Osteoblast (primary cell): ENCODE results near the gene NEK6. TPM values are rescaled to one million over a fixed set of nuclear protein-coding genes. Genes with fewer than 3 reads are reported as not detected.
A peak's percentile ranks its signal among the peaks of the same experiment; 100 is the strongest.

Source experiments
- DNase-seq: peaks from one replicate; pipeline ENCODE4 v3.0.0; 2011; ENCODE audit warnings: low spot score, mixed read lengths; ENCODE audit not compliant: insufficient read length; ENCODE audit errors: missing footprints
- H2AFZ ChIP-seq: 2 replicates; pipeline ENCODE4 v1.6.0; 2011; ENCODE audit warnings: mild to moderate bottlenecking, low read length
- H3K27ac ChIP-seq: 2 replicates; pipeline ENCODE4 v1.5.1; 2011; ENCODE audit warnings: mild to moderate bottlenecking, low read depth, low read length, moderate library complexity
- H3K27me3 ChIP-seq: 2 replicates; pipeline ENCODE4 v1.6.0; 2012; ENCODE audit warnings: mild to moderate bottlenecking, control low read depth, inconsistent platforms, low read length, moderate library complexity; ENCODE audit not compliant: insufficient read depth
- H3K36me3 ChIP-seq: 2 replicates; pipeline ENCODE4 v1.5.1; 2011; ENCODE audit warnings: mild to moderate bottlenecking, low read length, control low read depth, moderate library complexity; ENCODE audit not compliant: insufficient read depth
- H3K4me1 ChIP-seq: 2 replicates; pipeline ENCODE4 v1.5.1; 2011; ENCODE audit warnings: mild to moderate bottlenecking, low read length, control low read depth, moderate library complexity; ENCODE audit not compliant: insufficient read depth
- H3K4me2 ChIP-seq: 2 replicates; pipeline ENCODE4 v1.6.0; 2011; ENCODE audit warnings: mild to moderate bottlenecking, low read length; ENCODE audit not compliant: insufficient read depth
- H3K4me3 ChIP-seq: fragments of 200-600 bp; sonication (generic); 3 replicates; pipeline ENCODE4 v1.5.1; 2012; ENCODE audit warnings: mild to moderate bottlenecking, low read length, inconsistent platforms; ENCODE audit not compliant: insufficient read depth
- H3K79me2 ChIP-seq: 2 replicates; pipeline ENCODE4 v1.6.0; 2012; ENCODE audit warnings: mild to moderate bottlenecking, low read length, control low read depth, inconsistent platforms; ENCODE audit not compliant: insufficient read depth
- H3K9me3 ChIP-seq: 2 replicates; pipeline ENCODE4 v1.5.1; 2011; ENCODE audit warnings: low read depth, low read length, control low read depth
- H4K20me1 ChIP-seq: 2 replicates; pipeline ENCODE4 v1.6.0; 2012; ENCODE audit warnings: mild to moderate bottlenecking, low read length, control low read depth; ENCODE audit not compliant: insufficient read depth
- total RNA-seq: library from RNA; depleted of rRNA; stranded (reverse); fragments of >200 nt; gene quantifications from 2 replicates; pipeline ENCODE4 v1.2.3, GENCODE V29; 2012
- TF ChIP-seq, protein P1 (sequence below): IDR thresholded peaks from 2 replicates; pipeline ENCODE4 v1.5.1; 2011; ENCODE audit warnings: mild to moderate bottlenecking, low read depth, low read length, moderate library complexity; ENCODE audit errors: extremely low read depth

Gene NEK6
- total RNA-seq, 1 donor = 128 TPM

DNA sequence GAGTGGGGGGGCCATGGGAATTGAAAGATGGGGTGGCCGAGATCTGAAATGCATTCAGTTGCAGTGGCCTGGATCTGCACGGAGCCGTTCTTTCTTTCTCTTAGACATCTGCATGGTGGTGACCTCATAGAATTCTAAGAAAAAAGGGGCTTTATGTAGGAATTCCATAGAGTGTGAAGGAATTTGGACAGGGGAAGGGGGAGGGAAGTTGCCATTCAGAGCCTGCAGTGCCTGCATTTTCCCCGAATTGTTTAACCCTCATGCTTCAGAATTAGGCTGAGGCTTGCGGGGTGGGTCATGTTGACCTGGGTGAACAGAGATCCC, 4.9 kb downstream of the NEK6 start:
- Histone ChIP-seq H3K27me3 (no peaks in the 10 kb centered on the region), H3K27ac (peak overlapping the region; percentile 99), H3K4me3 (peak overlapping the region; percentile 70), H3K4me2 (peak overlapping the region; percentile 92), H2AFZ (no peak overlapping the region), H3K4me1 (peaks cover 77% of the 10 kb centered on the region), H3K9me3 (no peaks in the 10 kb centered on the region), H3K36me3 (peaks cover 27% of the 10 kb centered on the region), H3K79me2 (peaks cover 91% of the 10 kb centered on the region), H4K20me1 (peaks cover 13% of the 10 kb centered on the region)
- peak; percentile 83 for DNase-seq
- TF ChIP-seq, protein P1, sequence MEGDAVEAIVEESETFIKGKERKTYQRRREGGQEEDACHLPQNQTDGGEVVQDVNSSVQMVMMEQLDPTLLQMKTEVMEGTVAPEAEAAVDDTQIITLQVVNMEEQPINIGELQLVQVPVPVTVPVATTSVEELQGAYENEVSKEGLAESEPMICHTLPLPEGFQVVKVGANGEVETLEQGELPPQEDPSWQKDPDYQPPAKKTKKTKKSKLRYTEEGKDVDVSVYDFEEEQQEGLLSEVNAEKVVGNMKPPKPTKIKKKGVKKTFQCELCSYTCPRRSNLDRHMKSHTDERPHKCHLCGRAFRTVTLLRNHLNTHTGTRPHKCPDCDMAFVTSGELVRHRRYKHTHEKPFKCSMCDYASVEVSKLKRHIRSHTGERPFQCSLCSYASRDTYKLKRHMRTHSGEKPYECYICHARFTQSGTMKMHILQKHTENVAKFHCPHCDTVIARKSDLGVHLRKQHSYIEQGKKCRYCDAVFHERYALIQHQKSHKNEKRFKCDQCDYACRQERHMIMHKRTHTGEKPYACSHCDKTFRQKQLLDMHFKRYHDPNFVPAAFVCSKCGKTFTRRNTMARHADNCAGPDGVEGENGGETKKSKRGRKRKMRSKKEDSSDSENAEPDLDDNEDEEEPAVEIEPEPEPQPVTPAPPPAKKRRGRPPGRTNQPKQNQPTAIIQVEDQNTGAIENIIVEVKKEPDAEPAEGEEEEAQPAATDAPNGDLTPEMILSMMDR = no peak

DNA sequence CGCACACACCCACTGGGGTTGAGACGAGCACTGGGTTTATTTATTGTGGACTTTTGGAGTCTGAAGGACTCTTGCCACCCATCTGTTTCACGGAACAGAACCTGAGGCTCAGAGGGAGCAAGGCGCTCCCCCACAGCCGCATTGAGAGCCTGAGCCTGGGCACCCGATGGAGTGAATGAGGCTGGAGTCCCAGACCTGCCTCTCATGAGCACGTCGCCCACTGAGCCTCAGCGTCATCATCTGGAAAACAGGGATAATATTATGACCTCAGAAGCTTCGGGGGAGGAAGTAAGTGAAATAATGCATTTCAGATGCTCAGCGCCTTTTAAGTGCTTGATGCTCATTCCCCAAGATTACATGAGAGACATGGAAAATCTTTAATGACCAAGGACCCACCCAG, 5.5 kb downstream of the NEK6 start:
- H3K4me2 ChIP-seq = peak overlapping the region; percentile 92
- TF ChIP-seq, protein P1 = no peak
- no peak overlapping the region for H2AFZ ChIP-seq
- H3K27me3 ChIP-seq = no peaks in the 10 kb centered on the region
- peaks cover 96% of the 10 kb centered on the region for H3K79me2 ChIP-seq
- H4K20me1 ChIP-seq = peaks cover 13% of the 10 kb centered on the region
- no peaks in the 10 kb centered on the region for H3K9me3 ChIP-seq
- H3K4me3 ChIP-seq = peak overlapping the region; percentile 70
- H3K4me1 ChIP-seq = peaks cover 83% of the 10 kb centered on the region
- H3K27ac ChIP-seq = peak overlapping the region; percentile 99
- DNase-seq = no peak
- peaks cover 33% of the 10 kb centered on the region for H3K36me3 ChIP-seq

DNA sequence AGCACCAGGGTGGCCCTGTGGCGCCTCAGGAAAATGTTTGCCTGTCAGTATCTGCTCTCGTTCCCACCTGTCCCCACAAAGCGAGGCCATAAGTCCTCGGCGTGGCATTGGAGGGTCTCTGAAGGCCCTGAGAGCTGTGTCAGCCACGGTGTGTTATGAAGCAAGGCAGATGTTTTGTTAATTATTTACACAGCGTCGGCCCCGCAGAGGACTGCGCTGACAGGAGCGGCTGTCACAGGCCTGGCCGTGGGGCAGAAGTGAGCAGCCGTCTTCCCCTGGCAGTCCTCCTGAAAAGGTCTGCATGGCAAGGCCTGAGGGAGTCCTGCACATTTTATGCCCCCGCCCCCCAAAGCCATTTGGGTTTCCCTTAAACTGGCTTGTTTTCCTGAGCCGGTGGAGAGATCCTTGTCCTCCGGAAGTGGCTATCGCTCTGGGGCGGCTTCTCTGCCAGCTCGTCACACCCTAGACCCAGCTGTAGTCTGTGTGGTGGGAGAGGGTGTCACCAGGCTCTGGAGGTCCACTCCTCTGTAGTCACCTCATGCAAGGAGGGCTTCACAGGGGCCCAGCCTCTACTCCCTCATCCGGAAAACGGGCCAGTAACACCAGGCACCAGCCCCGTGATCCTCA, 6.2 kb downstream of the NEK6 start:
- Histone ChIP-seq H3K27me3 (no peaks in the 10 kb centered on the region), H2AFZ (no peak overlapping the region), H3K9me3 (no peaks in the 10 kb centered on the region), H3K4me1 (peaks cover 85% of the 10 kb centered on the region), H3K79me2 (peaks cover 96% of the 10 kb centered on the region), H3K27ac (peak overlapping the region; percentile 99), H3K36me3 (peaks cover 40% of the 10 kb centered on the region), H3K4me2 (peak overlapping the region; percentile 92), H4K20me1 (peaks cover 17% of the 10 kb centered on the region), H3K4me3 (peak overlapping the region; percentile 7)
- peak; percentile 53 for DNase-seq
- TF ChIP-seq, protein P1 = no peak

DNA sequence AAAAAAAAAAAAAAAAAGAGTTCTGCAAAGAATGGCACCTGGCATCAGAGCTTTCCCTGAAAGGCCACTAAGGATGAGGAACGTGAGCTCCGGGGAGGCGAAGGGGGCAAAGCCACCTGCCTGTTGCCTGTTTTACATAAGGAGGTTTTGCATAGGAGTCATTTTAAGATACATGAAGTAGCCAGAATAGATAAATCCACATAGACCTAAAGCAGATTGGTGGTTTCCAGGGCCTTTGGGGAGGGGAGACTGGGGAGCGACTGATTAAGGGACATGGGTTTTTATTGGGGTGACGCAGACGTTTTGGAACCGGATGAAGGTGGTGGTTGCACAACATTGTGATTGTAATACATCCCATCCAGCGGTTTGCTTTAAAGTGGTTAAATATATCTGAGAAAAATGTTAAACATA, 7.1 kb downstream of the NEK6 start:
- Histone ChIP-seq H4K20me1 (peaks cover 19% of the 10 kb centered on the region), H3K27ac (peak overlapping the region; percentile 99), H3K4me2 (no peak overlapping the region), H3K4me3 (no peak overlapping the region), H3K27me3 (no peaks in the 10 kb centered on the region), H3K36me3 (peaks cover 46% of the 10 kb centered on the region), H3K9me3 (no peaks in the 10 kb centered on the region), H3K79me2 (peaks cover 98% of the 10 kb centered on the region), H3K4me1 (peaks cover 82% of the 10 kb centered on the region), H2AFZ (no peak overlapping the region)
- TF ChIP-seq, protein P1 = no peak
- DNase-seq = peak; percentile 30
